AG09309 (cell line): ENCODE results near the gene ERLIN1.

Experiments
- DNase-seq: peaks from one replicate; pipeline ENCODE4 v3.0.0-alpha.2; 2010; ENCODE audit warnings: low read depth
- H3K4me3 ChIP-seq: 2 replicates; pipeline ENCODE4 v1.5.1; 2011; ENCODE audit warnings: mild to moderate bottlenecking, low read depth, low read length, moderate library complexity; ENCODE audit not compliant: control insufficient read depth
- TF ChIP-seq, protein P1 (sequence below): IDR thresholded peaks from 2 replicates; pipeline ENCODE4 v1.5.1; 2011; ENCODE audit warnings: mild to moderate bottlenecking, low read depth, low read length, inconsistent platforms; ENCODE audit not compliant: insufficient read depth, control insufficient read depth; ENCODE audit errors: missing control alignments

Gene ERLIN1

DNA sequence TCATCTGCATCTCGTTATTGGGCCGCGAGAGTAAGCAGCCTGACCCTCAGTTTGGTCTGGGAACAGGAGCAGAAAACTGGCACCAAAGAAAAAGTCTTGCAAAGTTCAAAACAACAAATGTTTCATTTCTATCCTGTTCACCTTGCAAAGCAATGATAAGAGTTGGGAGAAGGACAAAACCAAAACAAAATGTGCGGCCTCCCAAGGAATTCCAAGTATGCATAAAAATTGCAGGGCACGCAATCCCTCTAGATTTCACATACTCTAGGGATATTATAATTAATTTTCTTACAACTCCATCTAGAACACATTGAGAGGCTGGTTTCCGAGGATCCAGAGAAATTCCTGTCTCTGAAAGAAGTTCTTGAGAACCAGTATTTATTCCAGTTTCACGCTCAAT, 23.5 kb upstream of the ERLIN1 start:
- DNase-seq = no peak
- H3K4me3 ChIP-seq = no peak overlapping the region
- TF ChIP-seq, protein P1, sequence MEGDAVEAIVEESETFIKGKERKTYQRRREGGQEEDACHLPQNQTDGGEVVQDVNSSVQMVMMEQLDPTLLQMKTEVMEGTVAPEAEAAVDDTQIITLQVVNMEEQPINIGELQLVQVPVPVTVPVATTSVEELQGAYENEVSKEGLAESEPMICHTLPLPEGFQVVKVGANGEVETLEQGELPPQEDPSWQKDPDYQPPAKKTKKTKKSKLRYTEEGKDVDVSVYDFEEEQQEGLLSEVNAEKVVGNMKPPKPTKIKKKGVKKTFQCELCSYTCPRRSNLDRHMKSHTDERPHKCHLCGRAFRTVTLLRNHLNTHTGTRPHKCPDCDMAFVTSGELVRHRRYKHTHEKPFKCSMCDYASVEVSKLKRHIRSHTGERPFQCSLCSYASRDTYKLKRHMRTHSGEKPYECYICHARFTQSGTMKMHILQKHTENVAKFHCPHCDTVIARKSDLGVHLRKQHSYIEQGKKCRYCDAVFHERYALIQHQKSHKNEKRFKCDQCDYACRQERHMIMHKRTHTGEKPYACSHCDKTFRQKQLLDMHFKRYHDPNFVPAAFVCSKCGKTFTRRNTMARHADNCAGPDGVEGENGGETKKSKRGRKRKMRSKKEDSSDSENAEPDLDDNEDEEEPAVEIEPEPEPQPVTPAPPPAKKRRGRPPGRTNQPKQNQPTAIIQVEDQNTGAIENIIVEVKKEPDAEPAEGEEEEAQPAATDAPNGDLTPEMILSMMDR = no peak

DNA sequence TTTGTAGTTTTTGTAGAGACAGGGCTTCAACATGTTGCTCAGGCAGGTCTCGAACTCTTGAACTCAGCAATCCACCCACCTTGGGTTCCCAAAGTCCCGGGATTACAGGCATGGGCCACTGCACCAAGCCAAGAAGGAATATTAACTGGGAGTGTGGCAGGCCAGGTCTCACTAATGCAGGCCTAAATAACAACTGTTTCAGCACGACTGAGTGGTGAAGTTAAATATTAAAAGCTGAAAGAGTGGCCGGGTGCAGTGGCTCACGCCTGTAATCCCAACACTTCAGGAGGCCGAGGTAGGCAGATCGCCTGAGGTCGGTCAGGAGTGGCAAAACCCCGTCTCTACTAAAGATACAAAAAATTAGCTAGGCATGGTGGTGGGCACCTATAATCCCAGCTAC, 22.4 kb upstream of the ERLIN1 start:
- DNase-seq = no peak
- no peak overlapping the region for H3K4me3 ChIP-seq

DNA sequence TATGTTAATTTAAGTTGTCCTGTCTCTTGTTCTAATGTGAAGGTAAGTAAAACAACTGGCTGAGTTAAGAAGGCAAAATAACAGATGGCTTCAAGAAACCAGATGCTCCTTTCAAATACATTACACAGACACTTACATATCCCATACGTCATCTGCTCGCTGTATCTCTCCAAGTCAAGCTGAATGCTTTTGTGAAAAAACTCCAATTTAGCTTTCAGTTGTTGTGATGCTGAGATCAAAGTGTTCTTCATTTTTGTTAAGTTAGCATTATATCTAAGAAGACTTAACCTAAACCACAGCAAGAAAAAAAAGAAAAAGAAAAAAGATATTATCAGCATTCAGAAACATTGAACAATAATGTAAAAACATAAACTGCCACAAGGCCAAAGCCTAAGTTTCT, 18.5 kb upstream of the ERLIN1 start:
- no peak overlapping the region for H3K4me3 ChIP-seq
- TF ChIP-seq, protein P1 = no peak
- no peak for DNase-seq

More for the DNA sequence above, 22.4 kb upstream of the ERLIN1 start:
- TF ChIP-seq, protein P1 = no peak

DNA sequence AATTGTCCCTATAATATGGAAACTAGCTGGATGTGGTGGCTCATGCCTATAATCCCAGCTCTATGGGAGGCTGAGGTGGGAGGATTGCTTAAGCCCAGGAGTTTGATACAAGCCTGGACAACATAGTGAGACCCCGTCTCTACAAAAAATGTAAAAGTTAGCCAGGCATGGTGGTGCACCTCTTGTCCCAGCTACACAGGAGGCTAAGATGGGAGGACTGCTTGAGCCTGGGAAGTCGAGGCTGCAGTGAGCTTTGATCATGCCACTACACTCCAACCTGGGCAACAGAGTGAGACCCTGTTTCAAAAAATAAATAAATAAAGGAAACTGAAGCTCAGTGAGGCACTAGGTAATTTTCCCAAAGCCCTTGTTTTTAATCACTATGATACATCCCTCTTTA, 15.7 kb upstream of the ERLIN1 start:
- no peak overlapping the region for H3K4me3 ChIP-seq
- no peak for DNase-seq
- TF ChIP-seq, protein P1 = no peak

DNA sequence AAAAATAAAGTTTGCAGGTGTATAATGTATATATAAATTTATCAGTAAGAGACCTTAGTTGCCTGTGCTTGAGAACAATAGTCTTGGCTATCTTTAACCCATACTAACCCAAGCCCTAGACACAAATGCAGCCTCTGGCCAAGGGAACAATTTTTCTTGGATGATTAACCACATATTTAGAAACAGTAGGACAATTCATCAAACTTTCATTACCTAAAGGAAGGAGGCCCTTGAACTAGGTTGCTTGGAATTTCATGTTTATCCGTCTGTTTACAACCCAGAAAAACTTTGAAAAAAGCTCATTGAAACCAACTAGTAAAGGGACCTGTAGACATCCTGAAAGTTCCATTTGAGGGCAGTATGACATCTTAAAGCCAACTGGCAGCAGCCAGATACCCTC, 8.9 kb upstream of the ERLIN1 start:
- DNase-seq = no peak
- no peak overlapping the region for H3K4me3 ChIP-seq
- TF ChIP-seq, protein P1 = no peak

DNA sequence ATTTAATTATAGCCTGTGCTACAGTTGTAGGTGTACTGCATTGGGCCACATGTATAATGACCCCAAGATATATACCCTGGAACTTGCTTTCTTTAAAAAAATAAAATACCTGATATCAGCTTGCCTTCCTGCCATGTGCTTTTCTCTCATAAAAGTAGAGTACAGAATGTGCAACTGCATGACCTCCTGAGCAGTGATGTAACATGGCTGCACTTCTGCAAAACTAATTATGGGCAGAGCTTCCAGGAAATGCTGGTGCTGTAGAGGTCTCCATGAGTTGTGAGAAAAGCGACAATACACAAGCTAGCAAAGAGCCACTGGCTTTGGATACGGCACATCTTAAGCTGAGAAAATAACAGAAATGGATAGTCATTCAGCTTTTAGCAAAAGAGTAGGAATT, 6.5 kb upstream of the ERLIN1 start:
- TF ChIP-seq, protein P1 = no peak
- no peak for DNase-seq
- no peak overlapping the region for H3K4me3 ChIP-seq
